K562 (cell line): ENCODE results near the gene RAD17. TPM values are rescaled to one million over a fixed set of nuclear protein-coding genes. Genes with fewer than 3 reads are reported as not detected.
A peak's percentile ranks its signal among the peaks of the same experiment; 100 is the strongest.

ENCODE experiments used
- ATAC-seq: fragments of 200-7000 bp; cut with Tn5 transposase; 3 replicates; pipeline ENCODE4 v1.9.1; 2020; ENCODE audit warnings: moderate library complexity
- BruUV-seq: library from RNA; stranded (reverse); fragments of 400-500 nt; replicated peaks from 2 replicates; lab custom pipeline; 2021; lab: Mats Ljungman, UMichigan
- CTCF ChIA-PET: fragments of 300-600 bp; formaldehyde crosslinking; extraction: SDS; loops from one replicate; lab custom pipeline; 2021; ENCODE audit warnings: low intra/inter-chr PET ratio; lab: Yijun Ruan, JAX
- POLR2A ChIA-PET: fragments of 300-600, 350-650 bp; sonication (Branson Sonifier 250); formaldehyde crosslinking; extraction: SDS; loops from one replicate; lab custom pipeline; 2021; ENCODE audit warnings: antibody characterized with exemption, inconsistent platforms; lab: Yijun Ruan, JAX
- DNase-seq, 4 experiments: peaks; one replicate each; pipeline versions ENCODE4 v3.0.0 to v3.0.0-alpha.2; 2011 to 2018; ENCODE audit warnings: low spot score in 3 of 4, mixed read lengths in 3 of 4; ENCODE audit errors: extremely low read depth in 1 of 4
- FAIRE-seq: peaks from 2 replicates; lab custom pipeline; 2011; peaks lifted over from hg19 to GRCh38; lab: Jason Lieb, UNC
- H2AFZ ChIP-seq: 2 replicates; pipeline ENCODE4 v1.6.0; 2011; ENCODE audit warnings: low read depth, low read length, control low read depth, inconsistent platforms
- H3K27ac ChIP-seq: fragments of 200-600 bp; 3 replicates; pipeline ENCODE4 v1.8.0; 2011; ENCODE audit warnings: low read depth, mild to moderate bottlenecking, control low read depth, inconsistent platforms, low read length, moderate library complexity, mixed read lengths; ENCODE audit errors: extremely low read depth
- H3K27me3 ChIP-seq, 2 experiments: fragments of 300-600 bp in 1 of 2; 2 replicates in 1 of 2; 3 replicates in 1 of 2; pipeline versions ENCODE4 v1.6.0 to v1.8.0; 2011; ENCODE audit warnings: inconsistent platforms in 2 of 2, low read length in 2 of 2, mild to moderate bottlenecking in 1 of 2, mixed read lengths in 1 of 2, moderate library complexity in 1 of 2; ENCODE audit not compliant: control insufficient read depth in 2 of 2, insufficient read depth in 2 of 2
- H3K36me3 ChIP-seq: fragments of 300-600 bp; 3 replicates; pipeline ENCODE4 v1.8.0; 2011; ENCODE audit warnings: mild to moderate bottlenecking, low read length, inconsistent platforms; ENCODE audit not compliant: control insufficient read depth, insufficient read depth
- H3K4me1 ChIP-seq, 2 experiments: fragments of 200-600 bp in 1 of 2; replicated peaks in 1 of 2; 2 replicates in 1 of 2; 3 replicates in 1 of 2; pipeline versions ENCODE4 v1.5.1 to v1.8.0; 2011; ENCODE audit warnings: inconsistent platforms in 2 of 2, low read length in 2 of 2, mild to moderate bottlenecking in 1 of 2, mixed read lengths in 1 of 2, moderate library complexity in 1 of 2; ENCODE audit not compliant: control insufficient read depth in 2 of 2, insufficient read depth in 2 of 2
- H3K4me2 ChIP-seq: 2 replicates; pipeline ENCODE4 v1.6.1; 2011; ENCODE audit warnings: low read length, control low read depth, inconsistent platforms, mixed read lengths; ENCODE audit not compliant: insufficient read depth
- H3K4me3 ChIP-seq: fragments of 200-600 bp; sonication (generic), shearing (Covaris generic); 2 replicates; pipeline ENCODE4 v1.5.1; 2016; ENCODE audit warnings: control low read depth, inconsistent platforms
- H3K79me2 ChIP-seq: fragments of 200-600 bp; 3 replicates; pipeline ENCODE4 v1.8.0; 2011; ENCODE audit warnings: low read length, inconsistent platforms; ENCODE audit not compliant: control insufficient read depth, insufficient read depth
- H3K9ac ChIP-seq, 2 experiments: 2 replicates each; pipeline versions ENCODE4 v1.6.0 to v1.6.1; 2011; ENCODE audit warnings: low read depth in 2 of 2, low read length in 2 of 2, control low read depth in 1 of 2, inconsistent platforms in 1 of 2, mild to moderate bottlenecking in 1 of 2, mixed read lengths in 1 of 2; ENCODE audit not compliant: insufficient read depth in 1 of 2
- H3K9me1 ChIP-seq: one replicate; pipeline ENCODE4 v1.6.0; 2011; ENCODE audit warnings: inconsistent platforms, mild to moderate bottlenecking, low read length, moderate library complexity; ENCODE audit not compliant: control insufficient read depth, insufficient read depth
- H3K9me3 ChIP-seq: replicated peaks from 2 replicates; pipeline ENCODE4 v1.5.1; 2011; ENCODE audit warnings: low read depth, low read length, inconsistent platforms; ENCODE audit not compliant: control insufficient read depth, insufficient read depth
- H4K20me1 ChIP-seq: replicated peaks from 2 replicates; pipeline ENCODE4 v1.6.1; 2011; ENCODE audit warnings: low read length, inconsistent platforms, mixed read lengths; ENCODE audit not compliant: control insufficient read depth, insufficient read depth
- HNRNPLL ChIP-seq: fragments of 200-400 bp; formaldehyde crosslinking; IDR thresholded peaks from 2 replicates; pipeline ENCODE4 v1.6.1; 2017; ENCODE audit warnings: low read length, low read depth, mild to moderate bottlenecking; ENCODE audit not compliant: poor library complexity, severe bottlenecking
- MAFG ChIP-seq: fragments of 450-650 bp; conservative IDR thresholded peaks from 2 replicates; pipeline ENCODE4 v1.6.1; 2016; ENCODE audit warnings: missing genetic modification characterization, missing compliant biosample characterization
- NCOR1 ChIP-seq: fragments of 450-650 bp; IDR thresholded peaks from 2 replicates; pipeline ENCODE4 v1.6.1; 2016; ENCODE audit warnings: mild to moderate bottlenecking, moderate library complexity
- RFX7 ChIP-seq: fragments of 250-450 bp; sonication (Bioruptor Pico); IDR thresholded peaks from 2 replicates; pipeline ENCODE4 v1.5.1; 2021; ENCODE audit warnings: mild to moderate bottlenecking
- XRCC5 ChIP-seq: fragments of 200-400 bp; formaldehyde crosslinking; IDR thresholded peaks from 2 replicates; pipeline ENCODE4 v1.6.1; 2017; ENCODE audit warnings: low read depth, mild to moderate bottlenecking, low read length
- ZKSCAN8 ChIP-seq: fragments of 200-800 bp; sonication (Bioruptor generic); IDR thresholded peaks from 2 replicates; pipeline ENCODE4 v1.6.1; 2016; ENCODE audit warnings: missing genetic modification characterization, missing compliant biosample characterization
- WGBS: fragments of 100-300 bp; shearing (Covaris generic); methylation state at CpG from one replicate; pipeline ENCODE4 v1.1.6; 2016; ENCODE audit warnings: low coverage, mixed read lengths; ENCODE audit not compliant: insufficient coverage; ENCODE audit errors: missing lambda C conversion rate; 5-methylcytosine and 5-hydroxymethylcytosine counted together
- in situ Hi-C: fragments of 300-500 bp; cut with MboI; formaldehyde crosslinking; loops from 4 replicates; pipeline ENCODE4 v1.15.0; 2018; ENCODE audit warnings: inconsistent platforms, mixed read lengths
- intact Hi-C: fragments of 100-400 bp; cut with micrococcal nuclease; formaldehyde crosslinking; loops from 2 replicates; pipeline ENCODE4 v1.14.2; 2022
- polyA plus RNA-seq, 8 experiments: library from polyadenylated mRNA; depleted of rRNA in 4 of 8; stranded (reverse) in 5 of 8; unstranded in 3 of 8; fragments of >200 nt; fragmentation: Nextera tagmentation in 2 of 8; fragmentation: Illumina TruSeq in 1 of 8; extraction: Ambion mirVana in 2 of 8; extraction: Trizol in 1 of 8; gene quantifications; 2 replicates each; pipeline versions ENCODE4 v1.2.1 to v1.2.3, GENCODE V29; 2011 to 2014; ENCODE audit warnings: inconsistent platforms in 1 of 8, missing spikeins in 1 of 8
- total RNA-seq, 7 experiments: library from RNA; depleted of rRNA in 6 of 7; stranded (reverse); fragments of >200 nt in 6 of 7; fragmentation: Illumina TruSeq in 2 of 7; extraction: Trizol in 2 of 7; gene quantifications; 2 replicates each; pipeline versions ENCODE4 v1.2.1 to v1.2.3, GENCODE V29; 2011 to 2021; ENCODE audit warnings: low replicate concordance in 1 of 7
- TF ChIP-seq, protein P1 (sequence below): sonication (generic); formaldehyde crosslinking; IDR thresholded peaks from 2 replicates; pipeline ENCODE4 v1.8.1; 2023; ENCODE audit warnings: mild to moderate bottlenecking, missing genetic modification reagents
- TF ChIP-seq, protein P2 (sequence below): sonication (generic); formaldehyde crosslinking; IDR thresholded peaks from 2 replicates; pipeline ENCODE4 v1.8.1; 2022; ENCODE audit warnings: missing genetic modification reagents
- TF ChIP-seq, protein P3 (sequence below): sonication (generic); formaldehyde crosslinking; IDR thresholded peaks from 2 replicates; pipeline ENCODE4 v1.8.0; 2023; ENCODE audit warnings: missing genetic modification reagents, mild to moderate bottlenecking, borderline replicate concordance

The RAD17 gene
- total and polyA plus RNA-seq, 9 of the 15 experiments (the other 6 are each of a cell fraction or from before 2014, with no cell fraction given) = 21.1 to 50.1 (median 40.1) TPM

DNA sequence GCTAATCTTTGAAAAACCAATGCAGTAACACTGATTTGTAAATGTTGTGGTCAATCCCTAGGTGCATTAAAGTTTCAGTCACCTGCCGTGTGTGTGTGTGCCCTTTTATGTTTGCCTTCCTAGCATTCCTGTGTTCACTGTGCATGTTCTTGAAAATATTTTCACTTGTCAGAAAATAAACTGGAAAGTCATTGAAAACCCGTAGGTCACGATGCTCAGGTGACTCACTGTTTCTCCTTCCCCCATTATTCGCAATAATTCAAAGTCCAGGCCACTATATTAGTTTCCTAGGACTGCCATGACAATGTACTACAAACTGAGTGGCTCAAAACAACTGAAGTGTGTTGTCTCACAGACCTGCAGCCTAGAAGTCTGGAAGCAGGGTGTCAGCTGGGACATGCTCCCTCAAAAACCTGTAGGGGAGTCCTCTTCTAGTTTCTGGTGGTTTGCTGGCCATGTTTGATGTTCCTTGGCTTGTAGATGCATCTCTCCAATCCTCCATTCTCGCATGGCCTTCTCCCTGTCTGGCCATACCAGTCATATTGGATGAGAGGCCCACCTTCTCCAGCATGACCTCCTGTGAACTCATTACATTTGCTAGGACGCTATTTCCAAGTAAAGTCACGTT is 74.6 kb downstream of the RAD17 start:
- Histone ChIP-seq H3K9me3 (no peaks in the 10 kb centered on the region), H3K9me1 (no peaks in the 10 kb centered on the region), H3K27ac (no peak overlapping the region), H3K36me3 (no peaks in the 10 kb centered on the region), H3K27me3 (no peaks in the 10 kb centered on the region), H4K20me1 (no peaks in the 10 kb centered on the region), H3K9ac (no peak overlapping the region), H3K79me2 (no peaks in the 10 kb centered on the region), H3K4me2 (no peak overlapping the region), H2AFZ (peak overlapping the region; percentile 22; the same call in 1 of the 2 replicates), H3K4me1 (no peaks in the 10 kb centered on the region; a peak in 1 of 5 replicates), H3K4me3 (no peak overlapping the region)
- ChIA-PET POLR2A (no interaction called here), CTCF (no interaction called here)
- WGBS = 24% methylated on average over 7 of the region's 7 CpGs
- ATAC-seq (no peak), FAIRE-seq (peak; percentile 15), DNase-seq (no peak)
- in situ Hi-C loops = no loop called here
- intact Hi-C loops = no loop called here
- no TSS peak for BruUV-seq
- TF ChIP-seq XRCC5 = no peak
- TF ChIP-seq, protein P1, sequence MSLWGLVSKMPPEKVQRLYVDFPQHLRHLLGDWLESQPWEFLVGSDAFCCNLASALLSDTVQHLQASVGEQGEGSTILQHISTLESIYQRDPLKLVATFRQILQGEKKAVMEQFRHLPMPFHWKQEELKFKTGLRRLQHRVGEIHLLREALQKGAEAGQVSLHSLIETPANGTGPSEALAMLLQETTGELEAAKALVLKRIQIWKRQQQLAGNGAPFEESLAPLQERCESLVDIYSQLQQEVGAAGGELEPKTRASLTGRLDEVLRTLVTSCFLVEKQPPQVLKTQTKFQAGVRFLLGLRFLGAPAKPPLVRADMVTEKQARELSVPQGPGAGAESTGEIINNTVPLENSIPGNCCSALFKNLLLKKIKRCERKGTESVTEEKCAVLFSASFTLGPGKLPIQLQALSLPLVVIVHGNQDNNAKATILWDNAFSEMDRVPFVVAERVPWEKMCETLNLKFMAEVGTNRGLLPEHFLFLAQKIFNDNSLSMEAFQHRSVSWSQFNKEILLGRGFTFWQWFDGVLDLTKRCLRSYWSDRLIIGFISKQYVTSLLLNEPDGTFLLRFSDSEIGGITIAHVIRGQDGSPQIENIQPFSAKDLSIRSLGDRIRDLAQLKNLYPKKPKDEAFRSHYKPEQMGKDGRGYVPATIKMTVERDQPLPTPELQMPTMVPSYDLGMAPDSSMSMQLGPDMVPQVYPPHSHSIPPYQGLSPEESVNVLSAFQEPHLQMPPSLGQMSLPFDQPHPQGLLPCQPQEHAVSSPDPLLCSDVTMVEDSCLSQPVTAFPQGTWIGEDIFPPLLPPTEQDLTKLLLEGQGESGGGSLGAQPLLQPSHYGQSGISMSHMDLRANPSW (CRISPR knock-in tag) = no peak
- no peak for TF ChIP-seq MAFG (tag)
- TF ChIP-seq RFX7 (CRISPR knock-in tag) = no peak
- no peak for TF ChIP-seq ZKSCAN8 (CRISPR knock-in tag)
- TF ChIP-seq, protein P2, sequence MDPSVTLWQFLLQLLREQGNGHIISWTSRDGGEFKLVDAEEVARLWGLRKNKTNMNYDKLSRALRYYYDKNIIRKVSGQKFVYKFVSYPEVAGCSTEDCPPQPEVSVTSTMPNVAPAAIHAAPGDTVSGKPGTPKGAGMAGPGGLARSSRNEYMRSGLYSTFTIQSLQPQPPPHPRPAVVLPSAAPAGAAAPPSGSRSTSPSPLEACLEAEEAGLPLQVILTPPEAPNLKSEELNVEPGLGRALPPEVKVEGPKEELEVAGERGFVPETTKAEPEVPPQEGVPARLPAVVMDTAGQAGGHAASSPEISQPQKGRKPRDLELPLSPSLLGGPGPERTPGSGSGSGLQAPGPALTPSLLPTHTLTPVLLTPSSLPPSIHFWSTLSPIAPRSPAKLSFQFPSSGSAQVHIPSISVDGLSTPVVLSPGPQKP (CRISPR knock-in tag) = no peak
- TF ChIP-seq, protein P3, sequence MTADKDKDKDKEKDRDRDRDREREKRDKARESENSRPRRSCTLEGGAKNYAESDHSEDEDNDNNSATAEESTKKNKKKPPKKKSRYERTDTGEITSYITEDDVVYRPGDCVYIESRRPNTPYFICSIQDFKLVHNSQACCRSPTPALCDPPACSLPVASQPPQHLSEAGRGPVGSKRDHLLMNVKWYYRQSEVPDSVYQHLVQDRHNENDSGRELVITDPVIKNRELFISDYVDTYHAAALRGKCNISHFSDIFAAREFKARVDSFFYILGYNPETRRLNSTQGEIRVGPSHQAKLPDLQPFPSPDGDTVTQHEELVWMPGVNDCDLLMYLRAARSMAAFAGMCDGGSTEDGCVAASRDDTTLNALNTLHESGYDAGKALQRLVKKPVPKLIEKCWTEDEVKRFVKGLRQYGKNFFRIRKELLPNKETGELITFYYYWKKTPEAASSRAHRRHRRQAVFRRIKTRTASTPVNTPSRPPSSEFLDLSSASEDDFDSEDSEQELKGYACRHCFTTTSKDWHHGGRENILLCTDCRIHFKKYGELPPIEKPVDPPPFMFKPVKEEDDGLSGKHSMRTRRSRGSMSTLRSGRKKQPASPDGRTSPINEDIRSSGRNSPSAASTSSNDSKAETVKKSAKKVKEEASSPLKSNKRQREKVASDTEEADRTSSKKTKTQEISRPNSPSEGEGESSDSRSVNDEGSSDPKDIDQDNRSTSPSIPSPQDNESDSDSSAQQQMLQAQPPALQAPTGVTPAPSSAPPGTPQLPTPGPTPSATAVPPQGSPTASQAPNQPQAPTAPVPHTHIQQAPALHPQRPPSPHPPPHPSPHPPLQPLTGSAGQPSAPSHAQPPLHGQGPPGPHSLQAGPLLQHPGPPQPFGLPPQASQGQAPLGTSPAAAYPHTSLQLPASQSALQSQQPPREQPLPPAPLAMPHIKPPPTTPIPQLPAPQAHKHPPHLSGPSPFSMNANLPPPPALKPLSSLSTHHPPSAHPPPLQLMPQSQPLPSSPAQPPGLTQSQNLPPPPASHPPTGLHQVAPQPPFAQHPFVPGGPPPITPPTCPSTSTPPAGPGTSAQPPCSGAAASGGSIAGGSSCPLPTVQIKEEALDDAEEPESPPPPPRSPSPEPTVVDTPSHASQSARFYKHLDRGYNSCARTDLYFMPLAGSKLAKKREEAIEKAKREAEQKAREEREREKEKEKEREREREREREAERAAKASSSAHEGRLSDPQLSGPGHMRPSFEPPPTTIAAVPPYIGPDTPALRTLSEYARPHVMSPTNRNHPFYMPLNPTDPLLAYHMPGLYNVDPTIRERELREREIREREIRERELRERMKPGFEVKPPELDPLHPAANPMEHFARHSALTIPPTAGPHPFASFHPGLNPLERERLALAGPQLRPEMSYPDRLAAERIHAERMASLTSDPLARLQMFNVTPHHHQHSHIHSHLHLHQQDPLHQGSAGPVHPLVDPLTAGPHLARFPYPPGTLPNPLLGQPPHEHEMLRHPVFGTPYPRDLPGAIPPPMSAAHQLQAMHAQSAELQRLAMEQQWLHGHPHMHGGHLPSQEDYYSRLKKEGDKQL (CRISPR knock-in tag) = no peak
- no peak for TF ChIP-seq NCOR1
- TF ChIP-seq HNRNPLL = no peak
